ENCODE results near the gene EFNA3.

Gene EFNA3

DNA sequence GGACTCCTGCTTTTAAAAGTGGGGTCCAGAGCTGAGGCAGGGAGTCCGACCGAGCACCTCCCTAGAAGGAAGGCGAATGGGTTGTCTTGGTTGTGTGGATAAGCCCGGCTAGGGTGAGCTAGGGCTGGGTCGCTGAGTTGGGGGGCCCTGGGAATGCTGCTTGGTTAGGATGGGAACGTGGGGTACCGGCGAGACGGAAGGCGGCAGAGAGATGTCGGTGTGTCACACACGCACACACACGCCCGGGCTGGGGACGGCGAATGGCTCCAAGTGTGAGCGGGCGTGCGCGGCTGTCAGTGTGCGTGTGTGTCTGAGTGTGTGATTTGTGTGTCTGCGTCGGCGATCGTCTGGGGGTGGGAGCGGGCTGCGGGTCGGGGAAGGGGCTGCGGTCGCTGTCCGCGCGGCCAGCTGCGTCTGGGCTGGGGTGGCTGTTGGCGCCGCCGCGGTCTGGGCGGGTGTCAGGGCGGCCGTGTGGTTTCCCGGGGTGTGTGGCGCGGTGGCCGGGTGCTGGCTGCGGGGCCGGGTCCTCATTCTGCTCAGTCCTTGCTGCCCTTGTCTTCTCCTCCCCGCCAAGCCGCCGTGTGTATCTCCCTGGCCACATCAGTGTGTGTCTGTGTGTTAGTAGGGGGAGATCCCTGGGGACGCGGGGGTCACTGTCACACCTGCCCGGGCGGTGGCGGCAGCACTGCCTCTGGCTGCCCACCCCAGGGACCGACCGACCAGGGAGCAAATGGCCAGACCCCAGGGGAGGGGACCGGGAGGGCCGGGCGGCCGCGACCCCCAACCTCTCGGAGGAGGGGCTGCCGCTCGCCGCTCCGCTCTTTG, 1.1 kb downstream of the EFNA3 start (continued):
- TF ChIP-seq ZNF155 (tag by site-specific recombination; IDR thresholded peaks at IDR 0.05), result no peak
- peak; percentile 92 for TF ChIP-seq EGR2 (tag by site-specific recombination; IDR thresholded peaks at IDR 0.05; ENCODE audit: low read depth)
- TF ChIP-seq ZNF571 (tag by site-specific recombination; IDR thresholded peaks at IDR 0.05), result no peak
- no peak for TF ChIP-seq ZNF184 (tag by site-specific recombination; IDR thresholded peaks at IDR 0.05)
- no peak for TF ChIP-seq GLI4 (tag by site-specific recombination; IDR thresholded peaks at IDR 0.05)
- TF ChIP-seq ZNF335 (tag by site-specific recombination; conservative IDR thresholded peaks at IDR 0.05), result peak; percentile 71; the same call in 1 of the 2 replicates
- TF ChIP-seq ZBTB8A (tag by site-specific recombination; IDR thresholded peaks at IDR 0.05), result no peak; the same call in 1 of the 2 replicates
- no peak; the same call in 1 of the 2 replicates for TF ChIP-seq ZNF341 (tag by site-specific recombination; IDR thresholded peaks at IDR 0.05; ENCODE audit: low read depth)
- no peak; the same call in none of the 2 replicates for TF ChIP-seq BCL11B (tag by site-specific recombination; IDR thresholded peaks at IDR 0.05; ENCODE audit: low read depth)
- no peak for TF ChIP-seq ZNF140 (tag by site-specific recombination; IDR thresholded peaks at IDR 0.05)
- TF ChIP-seq ZNF837 (tag by site-specific recombination; IDR thresholded peaks at IDR 0.05), result no peak
- no peak for TF ChIP-seq ZNF311 (tag by site-specific recombination; IDR thresholded peaks at IDR 0.05; ENCODE audit: borderline replicate concordance)
- TF ChIP-seq ZNF416 (tag by site-specific recombination; IDR thresholded peaks at IDR 0.05), result no peak
- TF ChIP-seq GLIS1 (tag by site-specific recombination; IDR thresholded peaks at IDR 0.05), result peak; percentile 71
- TF ChIP-seq ZNF600 (tag by site-specific recombination; IDR thresholded peaks at IDR 0.05), result peak; percentile 83; the same call in 1 of the 2 replicates
- TF ChIP-seq OVOL3 (tag by site-specific recombination; IDR thresholded peaks at IDR 0.05), result no peak
- TF ChIP-seq ZNF660 (tag by site-specific recombination; IDR thresholded peaks at IDR 0.05), result no peak
- TF ChIP-seq ZNF266 (tag by site-specific recombination; IDR thresholded peaks at IDR 0.05; ENCODE audit: low read depth), result no peak
- no peak for TF ChIP-seq ZNF596 (tag by site-specific recombination; IDR thresholded peaks at IDR 0.05)
- TF ChIP-seq ZNF133 (tag by site-specific recombination; IDR thresholded peaks at IDR 0.05), result no peak
- no peak for TF ChIP-seq RBAK (tag by site-specific recombination; IDR thresholded peaks at IDR 0.05)
- no peak for TF ChIP-seq ZNF555 (tag by site-specific recombination; conservative IDR thresholded peaks at IDR 0.05)
- TF ChIP-seq ZFP69B (tag by site-specific recombination; IDR thresholded peaks at IDR 0.05), result no peak
- no peak for TF ChIP-seq ZNF350 (tag by site-specific recombination; IDR thresholded peaks at IDR 0.05)
- 0 out of 2 replicates have a peak, but pooled peaks have one; percentile 9 for TF ChIP-seq CTCF (tag by site-specific recombination; IDR thresholded peaks at IDR 0.05)
- TF ChIP-seq SP7 (tag by site-specific recombination; IDR thresholded peaks at IDR 0.05), result peak; percentile 44; the same call in 1 of the 2 replicates
- TF ChIP-seq, protein P1, sequence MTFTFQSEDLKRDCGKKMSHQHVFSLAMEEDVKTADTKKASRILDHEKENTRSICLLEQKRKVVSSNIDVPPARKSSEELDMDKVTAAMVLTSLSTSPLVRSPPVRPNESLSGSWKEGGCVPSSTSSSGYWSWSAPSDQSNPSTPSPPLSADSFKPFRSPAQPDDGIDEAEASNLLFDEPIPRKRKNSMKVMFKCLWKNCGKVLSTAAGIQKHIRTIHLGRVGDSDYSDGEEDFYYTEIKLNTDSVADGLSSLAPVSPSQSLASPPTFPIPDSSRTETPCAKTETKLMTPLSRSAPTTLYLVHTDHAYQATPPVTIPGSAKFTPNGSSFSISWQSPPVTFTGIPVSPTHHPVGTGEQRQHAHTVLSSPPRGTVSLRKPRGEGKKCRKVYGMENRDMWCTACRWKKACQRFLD (tag by site-specific recombination; IDR thresholded peaks at IDR 0.05), result no peak
- TF ChIP-seq FEZF1 (tag by site-specific recombination; IDR thresholded peaks at IDR 0.05), result no peak
- no peak; the same call in none of the 2 replicates for TF ChIP-seq KLF1 (tag by site-specific recombination; IDR thresholded peaks at IDR 0.05)
- TF ChIP-seq ZNF423 (tag by site-specific recombination; IDR thresholded peaks at IDR 0.05), result peak; percentile 94
- peak; percentile 50 for TF ChIP-seq SP3 (tag by site-specific recombination; IDR thresholded peaks at IDR 0.05)
- TF ChIP-seq YY1 (tag by site-specific recombination; IDR thresholded peaks at IDR 0.05), result no peak
- TF ChIP-seq ZIC2 (tag by site-specific recombination; IDR thresholded peaks at IDR 0.05), result peak; percentile 75
- TF ChIP-seq ZNF670 (tag by site-specific recombination; IDR thresholded peaks at IDR 0.05; ENCODE audit: low read depth), result no peak
- no peak for TF ChIP-seq ZNF214 (tag by site-specific recombination; IDR thresholded peaks at IDR 0.05; ENCODE audit: borderline replicate concordance)
- TF ChIP-seq ZNF146 (tag by site-specific recombination; IDR thresholded peaks at IDR 0.05), result peak; percentile 28
- TF ChIP-seq MEIS1 (CRISPR knock-in tag; IDR thresholded peaks at IDR 0.05; ENCODE audit: borderline replicate concordance), result no peak
- TF ChIP-seq, protein P2, sequence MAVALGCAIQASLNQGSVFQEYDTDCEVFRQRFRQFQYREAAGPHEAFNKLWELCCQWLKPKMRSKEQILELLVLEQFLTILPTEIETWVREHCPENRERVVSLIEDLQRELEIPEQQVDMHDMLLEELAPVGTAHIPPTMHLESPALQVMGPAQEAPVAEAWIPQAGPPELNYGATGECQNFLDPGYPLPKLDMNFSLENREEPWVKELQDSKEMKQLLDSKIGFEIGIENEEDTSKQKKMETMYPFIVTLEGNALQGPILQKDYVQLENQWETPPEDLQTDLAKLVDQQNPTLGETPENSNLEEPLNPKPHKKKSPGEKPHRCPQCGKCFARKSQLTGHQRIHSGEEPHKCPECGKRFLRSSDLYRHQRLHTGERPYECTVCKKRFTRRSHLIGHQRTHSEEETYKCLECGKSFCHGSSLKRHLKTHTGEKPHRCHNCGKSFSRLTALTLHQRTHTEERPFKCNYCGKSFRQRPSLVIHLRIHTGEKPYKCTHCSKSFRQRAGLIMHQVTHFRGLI (tag by site-specific recombination; IDR thresholded peaks at IDR 0.05), result peak; percentile 42; the same call in 1 of the 2 replicates

All from HEK293 (cell line).